RCC 7860 (cell line): ENCODE data around the gene CYP21A2.
"Not testable (repeated sequence)": the region's sequence is repeated elsewhere in the genome, so short reads cannot be mapped to it uniquely, and the experiment has no call there.

Source experiments
- DNase-seq: peaks from one replicate; pipeline ENCODE4 v3.0.0-alpha.2; 2015; ENCODE audit warnings: low spot score
- FAIRE-seq: peaks from 2 replicates; lab custom pipeline; 2012; peaks lifted over from hg19 to GRCh38; lab: Jason Lieb, UNC

Gene CYP21A2

GRCh38 chr6:32049736-32050135 is 11.5 kb downstream of the CYP21A2 start:
- DNase-seq, FAIRE-seq: not testable (repeated sequence)

GRCh38 chr6:32050562-32050961 is 12.3 kb downstream of the CYP21A2 start:
- DNase-seq = no peak

GRCh38 chr6:32052626-32053025 is 14.4 kb downstream of the CYP21A2 start:
- not testable (repeated sequence) for FAIRE-seq, DNase-seq

More at GRCh38 chr6:32050562-32050961, 12.3 kb downstream of the CYP21A2 start:
- FAIRE-seq = no peak

- not testable (repeated sequence) for DNase-seq, FAIRE-seq
Observed at GRCh38 chr6:32053314-32053713, 15.1 kb downstream of the CYP21A2 start.

GRCh38 chr6:32055756-32056155 is 17.5 kb downstream of the CYP21A2 start:
- FAIRE-seq, DNase-seq: not testable (repeated sequence)

- DNase-seq = no peak
- no peak for FAIRE-seq
Observed at GRCh38 chr6:32056254-32056653, 18.0 kb downstream of the CYP21A2 start.

GRCh38 chr6:32057966-32058365 is 19.8 kb downstream of the CYP21A2 start:
- FAIRE-seq (no peak), DNase-seq (no peak)

GRCh38 chr6:32058511-32058963 is 20.3 kb downstream of the CYP21A2 start:
- DNase-seq = no peak
- FAIRE-seq = no peak

GRCh38 chr6:32060966-32061655 is 22.9 kb downstream of the CYP21A2 start:
- no peak for FAIRE-seq
- DNase-seq = no peak

- FAIRE-seq (no peak), DNase-seq (no peak)
Observed at GRCh38 chr6:32064706-32065105, 26.5 kb downstream of the CYP21A2 start.

GRCh38 chr6:32067521-32067920 is 29.3 kb downstream of the CYP21A2 start:
- not testable (repeated sequence) for DNase-seq, FAIRE-seq

- not testable (repeated sequence) for DNase-seq, FAIRE-seq
Observed at GRCh38 chr6:32068315-32068714, 30.1 kb downstream of the CYP21A2 start.

- DNase-seq (no peak), FAIRE-seq (no peak)
Observed at GRCh38 chr6:32068867-32069266, 30.7 kb downstream of the CYP21A2 start.

- DNase-seq (no peak), FAIRE-seq (no peak)
Observed at GRCh38 chr6:32069460-32069859, 31.2 kb downstream of the CYP21A2 start.

- FAIRE-seq (no peak), DNase-seq (no peak)
Observed at GRCh38 chr6:32069878-32070515, 31.8 kb downstream of the CYP21A2 start.

GRCh38 chr6:32070814-32071543 is 32.8 kb downstream of the CYP21A2 start:
- no peak for DNase-seq

GRCh38 chr6:32073101-32073500 is 34.9 kb downstream of the CYP21A2 start:
- FAIRE-seq = no peak

More at GRCh38 chr6:32070814-32071543, 32.8 kb downstream of the CYP21A2 start:
- FAIRE-seq = no peak

GRCh38 chr6:32073613-32074012 is 35.4 kb downstream of the CYP21A2 start:
- no peak for FAIRE-seq
- no peak for DNase-seq

More at GRCh38 chr6:32073101-32073500, 34.9 kb downstream of the CYP21A2 start:
- no peak for DNase-seq

GRCh38 chr6:32074996-32075532 is 36.8 kb downstream of the CYP21A2 start:
- peak; percentile 14 for DNase-seq

GRCh38 chr6:32075781-32076180 is 37.6 kb downstream of the CYP21A2 start:
- no peak for FAIRE-seq
- DNase-seq = peak; percentile 20

More at GRCh38 chr6:32074996-32075532, 36.8 kb downstream of the CYP21A2 start:
- FAIRE-seq = no peak

GRCh38 chr6:32076321-32076809 is 38.1 kb downstream of the CYP21A2 start:
- FAIRE-seq = peak; percentile 26
- peak; percentile 80 for DNase-seq
